ENCODE results near the gene PARP15. TPM values are rescaled to one million over a fixed set of nuclear protein-coding genes. Genes with fewer than 3 reads are reported as not detected.

PARP15 gene
- total RNA-seq, 1 experiment from 2014 or later, result 0.24 TPM

- no peak overlapping the region for H2BK15ac ChIP-seq (ENCODE audit: low read depth, low read length)
- H3K9me3 ChIP-seq (ENCODE audit: control insufficient read depth, low read depth, low read length), result no peaks in the 10 kb centered on the region
- H3K23me2 ChIP-seq (ENCODE audit: insufficient read length, low read depth, low read length, poor library complexity, severe bottlenecking), result peaks cover 4% of the 10 kb centered on the region
- no peak overlapping the region for H3K23ac ChIP-seq (ENCODE audit: insufficient read length, low read depth, low read length)
- H3K27ac Mint-ChIP-seq, result no peak overlapping the region
- no peak overlapping the region for H3K56ac ChIP-seq (ENCODE audit: insufficient read length, low read depth, low read length)
- H2BK20ac ChIP-seq (ENCODE audit: low read depth, low read length, poor library complexity, severe bottlenecking), result no peak overlapping the region
- peaks cover 9% of the 10 kb centered on the region for H3K27me3 Mint-ChIP-seq (ENCODE audit: low read depth)
- no peak overlapping the region for H3K4me3 Mint-ChIP-seq
- H2BK12ac ChIP-seq (ENCODE audit: insufficient read length, low read depth, low read length), result no peak overlapping the region
- H4K91ac ChIP-seq (ENCODE audit: insufficient read length, low read depth, low read length), result no peak overlapping the region
- H3K79me2 ChIP-seq (ENCODE audit: insufficient read depth, low read length), result no peaks in the 10 kb centered on the region
- no peak overlapping the region for H2BK5ac ChIP-seq (ENCODE audit: insufficient read length, low read length)
- no peak overlapping the region for H3K14ac ChIP-seq (ENCODE audit: insufficient read depth, low read length)
- H4K20me1 ChIP-seq (ENCODE audit: control insufficient read depth, insufficient read depth, insufficient read length), result no peaks in the 10 kb centered on the region
- no peak overlapping the region for H2BK120ac ChIP-seq (ENCODE audit: low read depth, low read length, poor library complexity, severe bottlenecking)
- H3K27me3 ChIP-seq (ENCODE audit: insufficient read depth, low read length), result no peaks in the 10 kb centered on the region
- peaks cover 5 to 8% of the 10 kb centered on the region in 2 experiments; a peak in 3 of 4 replicates for H3K4me1 Mint-ChIP-seq
- H2AFZ ChIP-seq (ENCODE audit: low read length), result no peak overlapping the region
- no peak for DNase-seq
- TF ChIP-seq, protein P1, sequence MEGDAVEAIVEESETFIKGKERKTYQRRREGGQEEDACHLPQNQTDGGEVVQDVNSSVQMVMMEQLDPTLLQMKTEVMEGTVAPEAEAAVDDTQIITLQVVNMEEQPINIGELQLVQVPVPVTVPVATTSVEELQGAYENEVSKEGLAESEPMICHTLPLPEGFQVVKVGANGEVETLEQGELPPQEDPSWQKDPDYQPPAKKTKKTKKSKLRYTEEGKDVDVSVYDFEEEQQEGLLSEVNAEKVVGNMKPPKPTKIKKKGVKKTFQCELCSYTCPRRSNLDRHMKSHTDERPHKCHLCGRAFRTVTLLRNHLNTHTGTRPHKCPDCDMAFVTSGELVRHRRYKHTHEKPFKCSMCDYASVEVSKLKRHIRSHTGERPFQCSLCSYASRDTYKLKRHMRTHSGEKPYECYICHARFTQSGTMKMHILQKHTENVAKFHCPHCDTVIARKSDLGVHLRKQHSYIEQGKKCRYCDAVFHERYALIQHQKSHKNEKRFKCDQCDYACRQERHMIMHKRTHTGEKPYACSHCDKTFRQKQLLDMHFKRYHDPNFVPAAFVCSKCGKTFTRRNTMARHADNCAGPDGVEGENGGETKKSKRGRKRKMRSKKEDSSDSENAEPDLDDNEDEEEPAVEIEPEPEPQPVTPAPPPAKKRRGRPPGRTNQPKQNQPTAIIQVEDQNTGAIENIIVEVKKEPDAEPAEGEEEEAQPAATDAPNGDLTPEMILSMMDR (conservative IDR thresholded peaks at IDR 0.05), result no peak
- no peak overlapping the region for H3T11ph ChIP-seq (ENCODE audit: low read length)
- no peak overlapping the region for H3K4me2 ChIP-seq (ENCODE audit: insufficient read depth, insufficient read length, low read length)
- no peak overlapping the region for H4K8ac ChIP-seq (replicated peaks; ENCODE audit: insufficient read length, low read depth, low read length)
- H3K27ac ChIP-seq (ENCODE audit: insufficient read length, low read depth, low read length), result no peak overlapping the region
- H2AK5ac ChIP-seq (ENCODE audit: insufficient read length, low read length), result no peak overlapping the region
- no peak overlapping the region for H3K9ac ChIP-seq (ENCODE audit: extremely low read depth, insufficient read length, low read length)
- H3K18ac ChIP-seq (ENCODE audit: insufficient read length, low read depth, low read length), result no peak overlapping the region
- H3K79me1 ChIP-seq (ENCODE audit: insufficient read depth, low read depth, low read length, poor library complexity, severe bottlenecking), result no peaks in the 10 kb centered on the region
- H3K9me3 Mint-ChIP-seq, result peaks cover 25 to 29% of the 10 kb centered on the region in 2 experiments
- peaks cover 11 to 26% (median 19%) of the 10 kb centered on the region in 3 experiments for H3K36me3 Mint-ChIP-seq (ENCODE audit: insufficient read depth in 1 of 3, low read depth in 3 of 3)
- H4K5ac ChIP-seq (ENCODE audit: insufficient read length, low read depth, low read length), result no peak overlapping the region
- no peaks in the 10 kb centered on the region for H3K4me1 ChIP-seq (ENCODE audit: insufficient read depth, low read length)
- WGBS (ENCODE audit: extremely low coverage, insufficient read length, low lambda C conversion rate), result no CpG with 5 or more reads among the region's 1 CpG
- no peak overlapping the region for H3K4ac ChIP-seq (ENCODE audit: low read depth, low read length)
Measured at GRCh38 chr3:122582390-122582789, 4.9 kb downstream of the PARP15 start.
